ENCODE results near the gene HK1. TPM values are rescaled to one million over a fixed set of nuclear protein-coding genes. Genes with fewer than 3 reads are reported as not detected.
"Not testable (repeated sequence)": the region's sequence is repeated elsewhere in the genome, so short reads cannot be mapped to it uniquely, and the experiment has no call there.

Gene HK1
- total RNA-seq, 1 donor from 2014 or later, result 133 TPM

DNA sequence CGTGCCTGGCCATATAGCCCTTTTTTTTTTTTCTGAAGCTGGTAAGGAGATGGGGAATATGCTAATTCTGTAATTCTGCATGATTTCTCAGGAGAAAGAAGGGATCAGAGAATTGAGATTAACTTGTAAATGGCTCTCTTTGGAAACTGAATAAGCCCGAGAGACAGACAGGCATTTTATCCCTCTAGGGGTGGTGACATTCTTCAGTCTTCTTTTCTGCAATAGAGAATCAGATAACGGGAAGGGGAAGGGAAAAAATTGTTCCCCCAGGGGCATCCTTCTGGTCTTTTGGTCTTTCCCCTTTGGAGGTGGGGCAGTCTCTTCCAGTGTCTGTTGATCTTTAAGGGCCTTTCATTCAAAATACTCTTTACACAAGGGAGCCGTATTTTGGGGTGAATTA is 34.2 kb downstream of the HK1 start:
- no peak for ATAC-seq

DNA sequence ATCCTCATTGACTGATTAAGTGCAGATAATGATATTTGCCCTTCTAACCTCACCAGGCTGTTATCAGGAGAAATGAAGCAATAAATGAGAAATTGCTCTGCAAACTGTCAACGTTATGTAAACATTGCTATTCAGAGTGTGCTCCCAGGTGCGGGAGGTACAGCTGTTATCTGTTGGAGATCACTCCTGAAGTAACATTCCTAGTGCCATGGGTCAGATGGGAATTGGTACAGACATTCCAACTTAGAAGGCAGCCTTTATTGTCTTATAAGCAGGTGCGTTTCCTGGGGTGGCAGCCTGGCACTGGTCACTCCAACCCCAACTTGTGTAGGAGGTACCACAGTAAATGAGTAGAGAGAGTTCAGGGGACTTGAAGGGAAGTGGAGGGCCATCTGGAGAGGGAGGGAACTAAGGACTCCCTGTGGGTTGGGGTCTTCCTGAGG is 36.8 kb downstream of the HK1 start:
- no peak for ATAC-seq

DNA sequence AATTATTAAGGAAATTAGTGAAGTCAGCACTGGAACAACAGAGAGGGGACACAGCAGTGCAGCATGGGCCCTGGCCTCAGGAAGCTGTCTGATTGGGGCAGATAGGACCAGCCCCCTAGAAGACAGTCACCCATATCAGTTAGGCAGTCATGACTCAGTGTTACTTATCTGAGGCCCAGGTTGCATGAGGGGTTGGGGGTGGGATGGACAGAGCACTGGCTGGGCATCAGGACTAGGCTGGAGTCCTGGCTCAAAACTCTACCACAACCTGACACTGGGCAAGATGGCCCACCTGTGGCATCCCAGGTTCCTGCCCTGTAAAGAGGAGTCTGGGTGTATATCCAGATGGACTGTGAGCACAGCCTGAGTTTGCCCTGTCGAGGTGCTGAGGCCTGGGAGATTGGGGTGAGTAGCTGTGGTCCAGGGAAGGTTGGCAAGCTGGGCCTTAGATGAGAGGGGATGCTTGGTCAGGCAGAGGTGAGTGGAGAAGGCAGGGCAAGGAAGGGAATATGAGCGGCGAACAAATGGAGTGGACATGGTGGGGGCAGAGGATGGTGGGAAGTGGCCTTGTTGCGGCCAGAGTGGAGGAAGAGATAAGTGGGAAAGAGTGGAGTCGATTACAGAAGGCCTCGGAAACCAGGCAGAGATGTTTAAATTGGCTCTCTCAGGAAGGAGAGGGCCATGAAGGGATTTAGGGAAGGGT is 37.5 kb downstream of the HK1 start:
- ATAC-seq, result no peak

DNA sequence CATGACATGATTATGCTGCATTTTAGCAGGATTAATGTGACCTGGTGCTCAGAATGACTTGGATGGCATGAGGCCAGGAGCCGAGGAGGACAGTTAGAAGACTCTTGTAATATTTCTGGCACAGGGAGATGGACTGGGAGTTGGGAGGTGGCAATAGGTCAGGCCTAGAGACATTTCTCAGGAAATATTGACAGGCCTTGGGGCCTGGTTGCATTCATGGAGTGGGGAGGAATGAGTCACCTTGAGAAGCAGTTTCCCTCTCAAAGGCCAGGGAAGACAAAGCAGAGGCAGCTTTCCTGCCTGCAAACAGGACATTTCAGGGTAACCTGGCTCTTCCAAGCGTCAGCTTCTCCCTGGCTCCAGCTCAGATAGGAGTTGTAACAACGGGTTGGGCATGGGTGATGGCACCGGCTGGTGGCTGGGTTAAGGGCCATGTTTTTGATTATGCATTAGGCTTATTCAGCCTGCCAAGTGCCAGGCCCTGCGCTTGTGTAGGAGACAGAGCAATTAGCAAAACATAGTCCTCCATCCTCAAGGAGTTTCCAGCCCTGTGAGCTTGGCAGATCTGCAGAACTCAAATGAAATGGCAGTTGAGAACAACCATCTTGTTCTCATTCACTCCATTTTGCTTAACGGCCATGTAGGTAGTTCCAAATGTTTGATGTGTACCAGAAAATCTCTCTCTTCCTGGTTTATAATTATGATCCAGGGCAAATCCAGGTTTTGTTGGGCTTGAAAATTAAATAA is 38.2 kb downstream of the HK1 start:
- ATAC-seq, result no peak

DNA sequence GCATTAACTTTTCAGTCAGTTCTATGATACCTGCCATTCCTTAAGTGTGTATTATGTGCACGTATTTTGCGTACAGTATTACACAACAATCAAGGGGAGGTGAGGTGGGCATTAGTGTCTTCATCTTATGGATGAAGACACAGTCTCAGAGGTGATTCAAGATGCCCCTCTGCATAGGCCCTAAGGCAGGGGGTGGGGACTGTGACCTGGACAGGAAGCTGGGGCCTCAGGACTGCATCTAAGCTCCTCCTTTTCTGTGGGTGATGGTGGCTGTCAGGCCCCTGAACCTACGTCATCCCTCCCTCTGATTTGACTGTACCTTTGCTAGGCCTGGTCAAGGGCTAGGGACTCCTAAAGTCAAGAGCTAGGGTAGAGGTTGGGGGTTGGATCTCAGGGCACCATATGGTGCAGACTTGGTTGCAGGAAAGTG is 38.9 kb downstream of the HK1 start:
- ATAC-seq, result no peak

DNA sequence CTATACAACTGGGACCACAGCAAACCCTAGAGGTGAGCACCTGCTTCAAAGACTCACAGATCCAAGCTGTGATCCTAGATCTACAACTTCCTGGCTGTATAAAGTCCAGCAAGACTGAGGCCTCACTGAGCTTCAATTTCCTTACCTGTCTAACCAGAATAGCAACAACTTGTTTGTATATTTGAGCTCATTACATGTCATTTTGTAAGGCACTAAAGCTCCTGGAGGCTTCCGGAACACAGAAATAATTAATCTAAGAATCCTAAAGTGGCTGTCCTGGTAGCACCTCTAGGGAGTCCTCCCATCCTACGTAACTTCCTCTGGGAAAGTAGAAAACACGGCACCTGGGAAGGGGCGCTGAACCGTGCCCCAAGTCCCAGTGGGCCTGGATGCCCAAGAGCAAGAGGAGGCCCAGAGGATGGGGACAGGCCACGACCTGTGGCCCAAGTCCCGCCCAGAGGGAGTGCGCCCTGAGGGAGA is 39.4 kb downstream of the HK1 start:
- no peak for ATAC-seq

DNA sequence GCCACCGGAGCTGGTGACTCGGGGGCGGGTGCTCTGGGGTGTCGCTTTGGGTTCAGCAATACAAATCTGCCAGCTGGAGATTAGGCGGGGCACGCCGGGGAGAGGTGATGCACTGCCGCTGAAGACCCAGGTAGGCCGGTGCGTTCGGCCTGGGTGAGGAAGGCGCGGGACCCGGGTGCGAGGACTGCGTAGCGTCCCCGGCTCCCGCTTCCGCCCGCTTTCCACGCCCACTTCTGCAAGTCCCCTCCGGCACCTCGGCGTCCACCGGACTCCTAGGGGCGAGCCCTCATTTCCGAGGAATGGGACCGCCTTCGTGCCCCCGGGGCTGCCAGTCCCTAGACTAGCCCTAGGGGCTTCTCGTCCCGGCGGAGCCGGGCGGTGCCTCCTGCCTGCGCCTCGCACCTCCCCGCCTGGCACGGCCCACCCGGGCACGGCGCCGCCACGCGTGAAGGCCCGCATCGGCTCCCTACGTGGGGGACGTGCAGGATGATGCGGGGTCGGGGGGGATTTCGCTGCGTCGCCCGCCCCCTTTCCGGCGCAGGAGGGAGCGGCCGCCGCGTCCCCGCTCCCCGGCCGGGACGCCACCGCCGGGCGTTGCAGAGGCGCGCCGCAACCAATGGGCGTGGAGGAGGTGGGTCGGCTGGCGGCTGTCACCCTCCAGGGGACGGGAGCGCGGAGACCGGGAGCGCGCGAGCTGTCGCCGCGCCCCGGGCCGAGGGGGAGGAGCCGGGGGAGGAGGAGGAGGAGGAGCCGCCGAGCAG is 40.0 kb downstream of the HK1 start:
- ATAC-seq, result peak; percentile 90

DNA sequence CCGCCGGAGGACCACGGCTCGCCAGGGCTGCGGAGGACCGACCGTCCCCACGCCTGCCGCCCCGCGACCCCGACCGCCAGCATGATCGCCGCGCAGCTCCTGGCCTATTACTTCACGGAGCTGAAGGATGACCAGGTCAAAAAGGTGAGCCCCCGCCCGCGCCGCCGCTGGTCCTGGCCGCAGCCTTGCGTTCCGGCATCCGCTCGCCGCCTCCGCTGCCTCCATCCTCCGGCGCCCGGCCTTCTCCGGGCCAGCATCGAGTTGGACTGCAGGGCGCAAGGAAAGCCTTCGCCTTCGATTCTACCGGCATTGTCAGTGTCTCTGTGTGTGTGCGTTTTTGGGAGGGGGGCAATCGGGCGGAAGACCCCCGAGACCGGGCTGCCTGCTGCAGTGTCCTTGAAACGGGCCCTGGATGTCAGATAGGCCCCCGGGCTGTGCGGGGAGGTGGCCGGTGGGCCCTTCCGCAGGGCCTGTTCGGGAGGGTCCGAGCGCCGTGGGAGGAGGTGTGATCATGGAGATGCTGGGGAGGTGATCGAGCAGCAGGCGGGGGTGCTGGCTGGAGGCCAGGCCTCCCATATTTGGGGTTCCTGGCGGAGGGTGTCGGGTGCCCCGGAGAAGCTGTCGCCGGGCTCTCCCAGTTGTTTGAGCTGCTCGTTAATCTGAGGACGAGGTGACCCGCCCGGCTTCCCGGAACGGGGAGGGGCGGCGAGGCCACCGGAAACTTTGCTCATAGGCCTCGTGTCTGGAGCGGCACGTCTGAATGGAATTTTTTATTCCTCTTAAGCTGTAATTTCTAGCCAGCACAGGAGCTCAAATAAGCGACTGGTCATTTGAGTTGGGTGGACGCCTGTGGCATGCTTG is 40.8 kb downstream of the HK1 start:
- peak; percentile 41 for ATAC-seq

DNA sequence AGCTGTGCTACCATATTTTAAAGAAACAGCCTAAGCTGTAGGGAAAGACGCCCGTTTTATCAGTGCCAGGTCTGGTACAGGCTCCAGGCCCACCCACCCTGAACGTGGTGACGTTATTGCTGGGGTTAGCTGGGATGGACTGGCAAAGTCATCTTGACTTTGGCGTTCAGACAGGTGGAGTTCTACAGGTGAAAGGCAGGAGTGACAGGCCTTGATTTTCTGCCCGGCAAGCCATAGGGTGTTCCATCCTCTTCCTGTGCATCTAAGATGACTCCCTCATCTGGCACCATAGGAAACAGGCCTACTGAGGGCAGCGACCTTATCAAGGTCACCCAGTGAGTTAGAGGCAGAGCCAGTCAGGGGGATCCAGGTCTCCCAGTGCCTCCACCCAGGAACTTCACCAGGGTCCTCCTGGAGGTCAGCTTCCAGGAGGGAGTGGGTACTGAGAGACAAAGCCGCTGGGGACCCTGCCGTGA is 41.6 kb downstream of the HK1 start:
- ATAC-seq, result peak; percentile 0

DNA sequence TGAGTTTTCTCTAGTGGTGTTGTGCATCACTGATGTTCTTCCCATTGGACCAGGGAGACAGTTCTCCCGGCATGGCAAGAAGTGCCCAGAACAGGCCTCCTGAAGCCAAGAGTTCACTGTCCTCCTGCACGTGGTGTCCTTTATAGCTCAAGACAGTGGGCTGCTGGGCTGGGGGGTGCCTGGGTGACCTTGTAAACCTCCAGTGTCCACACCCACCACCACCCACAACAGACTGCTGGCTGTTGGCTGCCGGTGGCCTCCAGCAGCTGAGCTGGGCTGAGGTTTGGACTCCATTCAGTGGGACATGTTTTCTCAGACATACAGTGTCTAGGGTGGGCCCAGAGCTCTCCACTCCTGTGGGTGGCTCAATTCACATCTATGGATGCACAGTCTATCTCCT is 42.2 kb downstream of the HK1 start:
- no peak for ATAC-seq

DNA sequence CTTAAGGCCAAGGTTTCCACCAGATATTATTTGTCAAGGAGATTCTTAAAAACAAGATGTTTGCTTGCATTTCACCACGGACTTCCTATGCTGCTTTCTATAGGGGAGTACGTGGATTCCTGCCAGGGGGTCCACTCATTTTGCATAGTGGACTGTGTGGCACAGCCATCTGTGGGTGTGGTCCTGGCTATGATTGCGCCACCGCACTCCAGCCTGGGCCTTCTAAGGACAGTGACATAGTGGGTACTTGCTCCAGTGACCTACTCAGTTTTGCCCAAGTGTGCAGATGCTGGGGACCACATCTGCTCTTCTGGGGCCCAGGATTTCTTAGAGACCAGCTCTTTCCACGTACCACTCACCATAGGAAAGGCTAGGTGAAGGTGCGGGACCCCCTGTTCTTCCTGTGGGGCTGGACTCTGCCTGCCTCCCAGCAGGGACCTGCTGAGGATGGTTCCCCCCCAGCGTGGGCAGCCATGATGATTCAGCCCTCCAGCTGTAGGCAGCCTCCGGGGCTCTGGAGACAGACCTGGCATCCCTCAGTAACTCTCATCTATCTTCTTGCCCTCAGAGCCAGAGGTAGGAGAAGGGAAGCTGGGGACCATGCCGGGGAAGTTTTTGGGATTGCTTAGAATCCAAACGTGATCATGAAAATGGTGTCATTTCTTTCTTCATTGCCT is 42.9 kb downstream of the HK1 start:
- ATAC-seq, result no peak

DNA sequence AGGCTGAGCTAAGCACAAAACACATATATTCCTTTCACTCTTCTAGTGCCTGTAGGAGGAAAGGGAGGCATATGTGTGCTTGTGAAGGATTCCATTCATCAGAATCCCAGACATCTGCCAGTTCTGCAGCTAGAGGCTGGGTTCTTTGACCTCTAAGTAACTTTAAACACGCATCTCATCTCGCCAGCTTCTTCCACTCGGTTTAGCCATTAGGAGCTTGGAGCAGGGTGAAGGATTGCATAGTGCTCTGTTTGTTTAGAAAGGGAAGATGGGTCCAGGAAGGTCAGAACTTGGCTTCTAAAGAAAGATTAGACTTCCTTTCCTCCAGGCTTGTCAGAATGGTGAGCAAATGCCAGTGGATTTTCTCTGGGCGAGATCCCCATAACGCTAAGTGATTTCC is 43.6 kb downstream of the HK1 start:
- no peak for ATAC-seq

DNA sequence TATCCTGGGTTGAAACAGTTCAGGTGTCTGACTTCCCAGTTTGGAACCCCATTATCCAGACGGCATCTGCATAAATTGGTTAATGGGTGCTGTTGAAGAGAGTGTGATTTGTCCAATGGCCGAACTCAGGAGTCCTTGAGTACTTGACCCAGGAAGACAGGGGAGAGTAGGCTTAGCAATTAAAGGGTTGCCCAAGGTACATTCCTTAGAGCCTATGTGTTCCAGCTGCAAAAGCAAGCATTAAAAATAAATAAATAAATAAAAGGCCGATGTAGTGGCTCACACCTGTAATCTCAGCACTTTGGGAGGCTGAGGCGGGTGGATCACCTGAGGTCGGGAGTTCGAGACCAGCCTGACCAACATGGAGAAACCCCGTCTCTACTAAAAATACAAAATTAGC is 44.0 kb downstream of the HK1 start:
- not testable (repeated sequence) for ATAC-seq

DNA sequence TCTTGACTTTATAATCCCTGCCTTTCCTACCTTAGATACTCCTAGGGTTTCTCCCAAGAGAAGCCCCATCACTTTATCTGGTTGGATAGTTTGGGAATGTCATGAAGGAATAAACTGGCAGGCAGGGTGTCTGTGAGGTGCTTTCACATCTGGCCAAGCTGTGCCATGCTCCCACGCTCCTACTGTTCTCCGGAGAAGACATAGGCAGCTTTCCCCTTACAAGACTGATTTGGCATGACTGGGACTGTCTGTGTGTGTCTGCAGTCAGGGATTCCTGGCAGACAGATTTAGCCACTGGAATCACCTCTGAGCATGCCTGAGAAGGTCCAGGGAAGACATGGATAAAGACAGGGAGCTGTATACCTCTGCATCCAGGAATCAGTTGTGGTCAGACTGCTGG is 45.3 kb downstream of the HK1 start:
- no peak for ATAC-seq

DNA sequence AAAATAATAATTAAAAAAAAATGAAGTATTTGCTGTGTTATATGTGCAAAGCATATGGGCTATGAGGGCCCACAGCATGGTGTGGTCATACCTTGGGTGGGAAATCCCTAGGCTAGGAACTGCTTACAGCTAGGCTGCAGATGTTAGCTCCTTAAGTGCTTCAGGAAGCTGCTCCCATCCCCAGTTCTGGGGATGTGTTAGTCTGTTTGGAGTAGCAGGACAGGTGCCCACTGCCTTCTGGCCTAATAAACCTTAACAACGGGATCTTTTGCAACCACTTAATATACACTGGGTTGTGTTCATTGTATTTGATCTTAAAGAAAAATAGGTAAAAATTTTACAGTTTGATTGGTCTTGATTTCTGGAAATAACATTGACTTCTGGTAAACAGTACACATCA is 46.3 kb downstream of the HK1 start:
- no peak for ATAC-seq

DNA sequence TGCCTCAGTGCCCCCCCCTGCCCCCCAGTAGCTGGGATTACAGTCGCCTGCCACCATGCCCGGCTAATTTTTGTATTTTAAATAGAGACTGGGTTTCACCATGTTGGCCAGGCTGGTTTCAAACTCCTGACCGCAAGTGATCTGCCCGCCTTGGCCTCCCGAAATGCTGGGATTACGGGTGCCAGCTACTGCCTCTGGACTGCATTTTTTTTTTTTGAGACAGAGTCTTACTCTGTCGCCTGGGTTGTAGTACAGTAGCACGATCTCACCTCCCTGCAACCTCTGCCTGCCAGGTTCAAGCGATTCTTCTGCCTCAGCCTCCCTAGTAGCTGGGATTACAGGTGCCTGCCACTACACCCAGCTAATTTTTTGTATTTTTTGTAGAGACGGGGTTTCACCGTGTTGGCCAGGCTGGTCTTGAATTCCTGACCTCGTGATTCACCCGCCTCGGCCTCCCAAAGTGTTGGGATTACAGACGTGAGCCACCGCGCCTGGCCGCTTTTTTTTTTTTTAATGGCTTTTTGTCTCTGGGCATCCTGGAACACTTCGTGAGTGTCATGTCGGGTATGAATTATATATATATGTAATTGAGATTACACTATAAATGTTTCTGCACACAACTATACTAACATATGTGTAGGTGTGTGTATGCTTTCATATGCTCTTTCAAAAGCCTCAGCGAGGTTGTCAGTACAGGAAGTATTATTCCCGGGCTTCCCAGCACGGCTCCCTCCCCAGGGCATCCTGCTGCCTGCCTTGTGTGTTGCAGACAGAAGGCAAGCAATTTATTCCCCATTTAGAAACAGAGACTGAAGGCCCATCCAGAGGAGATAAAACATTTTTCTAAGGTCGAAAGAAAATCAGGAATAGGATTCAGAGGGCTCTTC is 47.6 kb downstream of the HK1 start:
- ATAC-seq, result peak; percentile 42

DNA sequence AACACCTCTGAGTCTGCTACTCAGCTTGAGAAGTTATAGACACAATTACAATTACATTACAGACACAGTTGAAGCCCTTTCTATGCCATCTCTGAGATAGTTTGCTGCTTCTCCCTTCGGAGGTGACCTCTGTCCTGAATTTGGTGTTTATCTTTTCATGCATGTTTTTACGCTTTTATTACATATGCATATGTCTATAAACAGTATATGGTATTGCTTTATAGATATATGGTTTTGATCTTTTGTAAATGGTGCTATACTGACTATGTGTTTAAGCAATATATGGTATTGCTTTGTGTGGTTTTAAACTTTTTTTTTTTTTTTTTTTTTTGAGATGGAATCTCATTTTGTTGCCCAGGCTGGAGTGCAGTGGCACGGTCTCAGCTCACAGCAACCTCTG is 48.4 kb downstream of the HK1 start:
- ATAC-seq, result no peak

DNA sequence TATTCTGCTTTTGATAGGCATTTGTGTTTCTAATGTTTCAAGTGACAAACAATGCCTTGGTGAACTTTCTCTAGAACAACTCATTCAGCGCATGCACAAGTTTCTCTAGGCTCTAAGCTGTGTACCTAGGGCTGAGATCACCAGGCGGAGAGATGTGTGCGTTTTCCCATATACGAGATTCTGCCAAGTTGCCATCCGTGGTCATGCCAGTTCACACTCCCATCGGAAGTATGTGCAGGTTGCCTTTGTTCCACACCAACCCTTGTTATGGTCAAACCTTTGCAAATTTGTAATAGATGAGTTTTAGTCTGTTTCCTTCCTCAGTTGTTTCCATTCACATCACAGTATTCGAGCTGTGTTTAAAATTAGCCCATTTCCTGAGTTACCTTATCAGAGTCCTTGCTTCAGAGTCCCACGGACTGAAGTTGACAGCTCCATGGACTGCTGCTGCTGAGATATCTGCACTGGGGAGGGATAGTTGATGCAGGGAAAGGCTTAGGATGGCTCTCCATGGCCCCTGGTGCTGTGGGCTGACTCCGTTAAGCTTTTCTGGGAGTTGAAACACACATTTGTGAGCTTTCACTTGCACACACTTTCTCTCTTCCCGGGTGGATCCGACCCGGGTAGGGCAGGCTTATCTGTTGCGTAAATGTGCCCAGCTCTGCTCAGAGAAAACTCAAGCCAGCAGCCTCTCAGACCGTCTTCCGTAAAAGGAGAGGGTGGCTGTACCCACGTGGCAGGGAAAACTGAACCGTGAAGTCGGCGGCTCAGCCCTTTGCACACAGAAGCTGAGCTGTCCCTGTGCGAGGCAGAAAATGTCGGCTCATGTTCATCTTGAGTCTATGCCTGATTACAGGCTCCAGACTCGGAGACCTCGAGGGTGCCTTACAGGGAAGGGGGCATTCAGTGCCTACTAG is 49.4 kb downstream of the HK1 start:
- ATAC-seq, result peak; percentile 80

DNA sequence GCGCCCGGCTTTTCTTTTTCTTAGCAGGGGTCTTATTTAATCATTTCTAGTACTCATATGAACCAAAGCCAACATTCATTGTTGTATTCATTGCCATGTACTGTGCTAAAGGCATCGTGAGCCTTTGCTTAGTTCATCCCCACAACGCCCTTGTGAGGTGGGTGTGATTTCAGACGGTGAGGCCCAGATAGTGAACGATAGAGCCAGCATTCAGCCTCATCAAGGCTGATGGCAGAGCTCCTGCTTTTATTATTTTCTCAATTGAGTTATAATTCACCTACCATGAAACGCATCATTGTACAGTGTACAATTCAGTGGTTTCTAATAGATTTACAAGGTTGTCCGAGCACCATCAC is 50.1 kb downstream of the HK1 start:
- ATAC-seq, result peak; percentile 5

DNA sequence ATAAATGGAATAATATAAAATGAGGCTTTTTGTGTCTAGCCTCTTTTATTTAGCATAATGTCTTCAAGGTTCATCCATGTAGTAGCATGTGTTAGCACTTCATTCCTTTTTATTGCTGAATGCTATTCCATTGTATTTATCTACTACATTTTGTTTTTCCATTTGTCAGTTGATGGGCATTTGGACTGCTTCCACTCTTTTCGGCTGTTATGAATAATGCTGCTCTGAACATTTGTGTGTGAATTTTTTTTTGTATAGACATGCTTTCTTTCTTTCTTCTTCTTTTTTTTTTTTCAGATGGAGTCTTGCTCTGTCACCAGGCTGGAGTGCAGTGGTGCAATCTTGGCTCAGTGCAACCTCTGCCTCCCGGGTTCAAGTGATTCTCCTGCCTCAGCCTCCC is 50.6 kb downstream of the HK1 start:
- ATAC-seq, result not testable (repeated sequence)
